BLaER1 (cell line): ENCODE measurements around the gene LMTK2.

ENCODE experiments used
- H3K27ac ChIP-seq: shearing (Covaris generic); formaldehyde crosslinking; 2 replicates; pipeline ENCODE4 v1.8.1; 2022
- H3K27me3 ChIP-seq: shearing (Covaris generic); formaldehyde crosslinking; 2 replicates; pipeline ENCODE4 v1.8.1; 2022
- H3K36me3 ChIP-seq: shearing (Covaris generic); formaldehyde crosslinking; 2 replicates; pipeline ENCODE4 v1.8.1; 2022
- H3K4me1 ChIP-seq: shearing (Covaris generic); formaldehyde crosslinking; 2 replicates; pipeline ENCODE4 v1.8.1; 2022
- H3K4me2 ChIP-seq: shearing (Covaris generic); formaldehyde crosslinking; 2 replicates; pipeline ENCODE4 v1.8.1; 2022
- H3K4me3 ChIP-seq: shearing (Covaris generic); formaldehyde crosslinking; 2 replicates; pipeline ENCODE4 v1.8.1; 2022
- H3K9ac ChIP-seq: shearing (Covaris generic); formaldehyde crosslinking; 2 replicates; pipeline ENCODE4 v1.8.1; 2022
- H3K9me3 ChIP-seq: shearing (Covaris generic); formaldehyde crosslinking; 2 replicates; pipeline ENCODE4 v1.8.1; 2022
- H4K20me1 ChIP-seq: shearing (Covaris generic); formaldehyde crosslinking; 2 replicates; pipeline ENCODE4 v1.8.1; 2022
- Cebpa-rat ChIP-seq: shearing (Covaris generic); IDR thresholded peaks from 2 replicates; pipeline ENCODE4 v1.8.1; 2022

The LMTK2 gene

GRCh38 chr7:98097042-98097645, 9.5 kb upstream of the LMTK2 start:
- Histone ChIP-seq H3K4me1 (no peaks in the 10 kb centered on the region), H3K27ac (no peak overlapping the region), H3K4me2 (no peak overlapping the region), H3K9ac (no peak overlapping the region), H3K36me3 (no peaks in the 10 kb centered on the region), H4K20me1 (no peaks in the 10 kb centered on the region), H3K4me3 (no peak overlapping the region), H3K9me3 (peaks cover 58% of the 10 kb centered on the region), H3K27me3 (no peaks in the 10 kb centered on the region)
- TF ChIP-seq Cebpa-rat, result no peak

GRCh38 chr7:98100088-98100487, 6.6 kb upstream of the LMTK2 start:
- Histone ChIP-seq H4K20me1 (no peaks in the 10 kb centered on the region), H3K4me2 (no peak overlapping the region), H3K9me3 (peaks cover 65% of the 10 kb centered on the region), H3K27ac (no peak overlapping the region), H3K9ac (no peak overlapping the region), H3K36me3 (no peaks in the 10 kb centered on the region), H3K4me3 (no peak overlapping the region), H3K27me3 (no peaks in the 10 kb centered on the region), H3K4me1 (no peaks in the 10 kb centered on the region)
- TF ChIP-seq Cebpa-rat, result no peak

DNA sequence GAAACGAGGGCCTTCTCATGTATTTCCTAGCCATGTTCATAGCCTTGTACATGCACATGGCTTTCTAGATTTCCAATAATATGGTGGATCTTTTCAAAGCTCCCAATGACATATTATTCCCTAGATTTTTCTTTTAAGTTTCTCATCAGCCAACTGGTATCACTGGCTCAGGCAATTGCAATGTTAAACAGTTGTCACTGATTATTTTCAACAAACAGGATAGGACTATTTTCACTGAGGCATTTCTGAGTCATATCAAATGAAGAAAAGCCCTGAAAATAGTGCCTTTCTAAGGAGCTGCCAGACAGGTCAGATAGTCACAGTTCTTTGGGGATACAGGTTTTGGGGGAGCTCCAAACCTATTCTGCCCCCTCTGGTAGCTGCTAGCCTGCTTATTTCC, 4.5 kb upstream of the LMTK2 start:
- H3K36me3 ChIP-seq, result no peaks in the 10 kb centered on the region
- H3K27me3 ChIP-seq, result no peaks in the 10 kb centered on the region
- no peaks in the 10 kb centered on the region for H4K20me1 ChIP-seq
- H3K4me1 ChIP-seq, result 0 out of 2 replicates have a peak, but pooled peaks cover 4% of the 10 kb centered on the region
- H3K4me2 ChIP-seq, result no peak overlapping the region
- peaks cover 50% of the 10 kb centered on the region for H3K9me3 ChIP-seq
- TF ChIP-seq Cebpa-rat, result no peak
- H3K27ac ChIP-seq, result no peak overlapping the region
- H3K4me3 ChIP-seq, result no peak overlapping the region
- H3K9ac ChIP-seq, result no peak overlapping the region

- Histone ChIP-seq H3K4me1 (peaks cover 20% of the 10 kb centered on the region), H3K27me3 (no peaks in the 10 kb centered on the region), H3K9me3 (peaks cover 17% of the 10 kb centered on the region), H3K27ac (no peak overlapping the region), H3K4me3 (no peak overlapping the region), H3K4me2 (no peak overlapping the region), H4K20me1 (peaks cover 37% of the 10 kb centered on the region), H3K36me3 (no peaks in the 10 kb centered on the region), H3K9ac (no peak overlapping the region)
- no peak for TF ChIP-seq Cebpa-rat
These were observed 619 bp upstream of the LMTK2 start for GRCh38 chr7:98105942-98106544.

- TF ChIP-seq Cebpa-rat, result no peak
- Histone ChIP-seq H4K20me1 (peaks cover 49% of the 10 kb centered on the region), H3K36me3 (peaks cover 4% of the 10 kb centered on the region; the same call in 1 of the 2 replicates), H3K27ac (peak overlapping the region; percentile 88), H3K27me3 (no peaks in the 10 kb centered on the region), H3K4me1 (peaks cover 20% of the 10 kb centered on the region), H3K4me2 (peak overlapping the region; percentile 88), H3K9me3 (peaks cover 4% of the 10 kb centered on the region), H3K4me3 (peak overlapping the region; percentile 100), H3K9ac (peak overlapping the region; percentile 89)
These were observed 655 bp downstream of the LMTK2 start for GRCh38 chr7:98107313-98107721.

- Histone ChIP-seq H3K9me3 (0 out of 2 replicates have a peak, but pooled peaks cover 4% of the 10 kb centered on the region), H3K4me2 (no peak overlapping the region), H3K27ac (no peak overlapping the region), H3K4me1 (peaks cover 25% of the 10 kb centered on the region), H3K4me3 (no peak overlapping the region), H3K36me3 (peaks cover 12% of the 10 kb centered on the region), H3K9ac (no peak overlapping the region), H4K20me1 (peaks cover 81% of the 10 kb centered on the region), H3K27me3 (no peaks in the 10 kb centered on the region)
- TF ChIP-seq Cebpa-rat, result no peak
These were observed 3.8 kb downstream of the LMTK2 start for GRCh38 chr7:98110249-98111022.

DNA sequence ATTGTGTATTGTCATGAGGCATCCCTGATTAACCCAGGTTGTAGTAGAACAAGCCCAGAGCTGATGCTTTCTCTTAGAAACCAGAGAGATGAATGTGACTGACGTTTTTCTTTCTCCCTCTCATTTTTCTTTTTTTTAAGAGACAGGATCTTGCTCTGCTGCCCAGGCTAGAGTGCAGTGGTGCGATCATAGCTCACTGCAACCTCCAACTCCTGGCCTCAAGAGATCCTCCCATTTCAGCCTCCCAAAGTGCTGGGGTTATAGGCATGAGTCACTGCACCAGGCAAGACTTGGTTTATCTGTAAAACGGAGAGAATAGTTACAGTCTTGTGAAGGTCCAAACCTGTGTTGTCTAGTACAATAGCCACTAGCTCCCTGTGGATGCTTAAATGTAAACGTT, 5.4 kb downstream of the LMTK2 start:
- Histone ChIP-seq H3K4me3 (no peak overlapping the region), H3K27ac (no peak overlapping the region), H3K9ac (no peak overlapping the region), H3K4me2 (no peak overlapping the region), H4K20me1 (peaks cover 97% of the 10 kb centered on the region), H3K4me1 (peaks cover 28% of the 10 kb centered on the region), H3K36me3 (peaks cover 12% of the 10 kb centered on the region), H3K9me3 (0 out of 2 replicates have a peak, but pooled peaks cover 4% of the 10 kb centered on the region), H3K27me3 (no peaks in the 10 kb centered on the region)
- TF ChIP-seq Cebpa-rat, result no peak

GRCh38 chr7:98115746-98116525, 9.3 kb downstream of the LMTK2 start:
- no peak for TF ChIP-seq Cebpa-rat
- Histone ChIP-seq H3K9me3 (0 out of 2 replicates have a peak, but pooled peaks cover 4% of the 10 kb centered on the region), H3K36me3 (peaks cover 24% of the 10 kb centered on the region), H3K9ac (no peak overlapping the region), H3K4me1 (peaks cover 13% of the 10 kb centered on the region), H4K20me1 (peaks cover 99% of the 10 kb centered on the region), H3K27me3 (no peaks in the 10 kb centered on the region), H3K4me3 (no peak overlapping the region), H3K4me2 (no peak overlapping the region), H3K27ac (no peak overlapping the region)

GRCh38 chr7:98116656-98117461, 10.2 kb downstream of the LMTK2 start:
- Histone ChIP-seq H3K9me3 (0 out of 2 replicates have a peak, but pooled peaks cover 4% of the 10 kb centered on the region), H3K4me1 (peaks cover 13% of the 10 kb centered on the region), H4K20me1 (peaks cover 99% of the 10 kb centered on the region), H3K4me2 (no peak overlapping the region), H3K27me3 (no peaks in the 10 kb centered on the region), H3K4me3 (no peak overlapping the region), H3K36me3 (peaks cover 24% of the 10 kb centered on the region), H3K9ac (no peak overlapping the region), H3K27ac (no peak overlapping the region)
- TF ChIP-seq Cebpa-rat, result no peak
